ENCODE results near the gene TRPM1.
A peak's percentile ranks its signal among the peaks of the same experiment; 100 is the strongest.

The TRPM1 gene

DNA sequence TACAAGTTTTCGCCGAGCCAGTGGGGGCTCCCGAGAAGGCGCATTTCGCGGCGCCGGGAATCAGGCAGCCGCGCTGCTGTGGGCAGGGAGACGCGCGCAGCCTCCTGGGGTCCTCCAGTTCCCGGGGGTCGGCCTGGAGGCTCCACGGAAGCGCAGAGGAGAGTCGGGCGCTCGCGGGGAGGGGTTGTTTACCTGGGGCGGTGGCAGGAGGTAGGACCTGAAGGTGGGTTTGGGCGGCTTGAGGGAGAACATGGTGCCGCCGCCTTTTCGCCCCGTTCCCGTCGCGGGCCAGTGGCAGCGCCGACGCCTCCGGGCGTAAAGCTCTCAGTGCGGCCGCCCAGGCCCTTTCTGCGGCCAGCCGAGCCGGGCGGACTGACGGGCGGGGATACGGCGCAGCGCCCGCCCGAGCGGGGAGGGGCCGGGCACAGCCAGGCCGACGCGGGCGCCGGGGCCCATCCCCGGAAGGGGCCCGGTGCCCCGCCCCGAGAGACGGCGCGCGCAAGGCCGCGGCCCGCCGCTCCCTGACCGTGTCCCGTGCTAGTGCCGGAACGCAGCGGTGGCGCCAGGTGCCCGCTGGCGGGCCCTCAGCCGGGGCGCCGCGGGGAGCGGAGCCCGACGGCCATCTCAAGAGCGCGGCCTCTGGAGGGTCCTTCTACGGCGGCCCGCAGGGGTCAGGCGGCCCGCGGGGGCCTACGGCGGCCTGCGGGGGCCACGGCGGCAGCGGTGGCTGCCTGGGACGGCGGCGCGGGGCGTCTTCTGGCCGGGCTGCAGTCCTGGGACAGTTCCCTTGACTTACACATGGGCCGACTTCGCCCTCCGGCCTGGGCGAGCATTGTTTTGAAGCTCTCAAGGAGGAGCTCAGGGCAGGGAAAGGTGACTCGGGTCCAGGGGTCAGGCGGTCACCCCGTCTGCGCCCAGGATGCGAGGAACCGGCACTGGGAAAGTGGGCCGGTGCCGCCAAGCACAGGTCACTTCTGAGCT is 110.0 kb downstream of the TRPM1 start, which contains the start of gene MTMR10:
Gene MTMR10 (minus strand): TSS at position 374 of the 981 bp plus-strand sequence. CDS start 122 bp downstream, at position 252.
- peak; percentile 56 to 62 (median 61) for DNase-seq
- Histone ChIP-seq H3K4me3 (ENCODE audit: insufficient read depth, low read depth, low read length, poor library complexity, severe bottlenecking) (peak within 1 kb of the TSS; percentile 99), H3K27me3 (replicated peaks; ENCODE audit: control insufficient read depth, insufficient read depth, low read length, poor library complexity, severe bottlenecking) (no peaks in the 10 kb centered on the region), H3K36me3 (ENCODE audit: control insufficient read depth, insufficient read depth, low read length) (peaks cover 3% of the 10 kb centered on the region), H3K27ac (ENCODE audit: insufficient read depth, low read length, poor library complexity, severe bottlenecking) (peak within 1 kb of the TSS; percentile 77), H3K4me1 (ENCODE audit: control insufficient read depth, insufficient read depth, low read length, poor library complexity, severe bottlenecking) (peaks cover 19% of the 10 kb centered on the region), H3K9me3 (ENCODE audit: control insufficient read depth, low read length) (no peaks in the 10 kb centered on the region)

DNA sequence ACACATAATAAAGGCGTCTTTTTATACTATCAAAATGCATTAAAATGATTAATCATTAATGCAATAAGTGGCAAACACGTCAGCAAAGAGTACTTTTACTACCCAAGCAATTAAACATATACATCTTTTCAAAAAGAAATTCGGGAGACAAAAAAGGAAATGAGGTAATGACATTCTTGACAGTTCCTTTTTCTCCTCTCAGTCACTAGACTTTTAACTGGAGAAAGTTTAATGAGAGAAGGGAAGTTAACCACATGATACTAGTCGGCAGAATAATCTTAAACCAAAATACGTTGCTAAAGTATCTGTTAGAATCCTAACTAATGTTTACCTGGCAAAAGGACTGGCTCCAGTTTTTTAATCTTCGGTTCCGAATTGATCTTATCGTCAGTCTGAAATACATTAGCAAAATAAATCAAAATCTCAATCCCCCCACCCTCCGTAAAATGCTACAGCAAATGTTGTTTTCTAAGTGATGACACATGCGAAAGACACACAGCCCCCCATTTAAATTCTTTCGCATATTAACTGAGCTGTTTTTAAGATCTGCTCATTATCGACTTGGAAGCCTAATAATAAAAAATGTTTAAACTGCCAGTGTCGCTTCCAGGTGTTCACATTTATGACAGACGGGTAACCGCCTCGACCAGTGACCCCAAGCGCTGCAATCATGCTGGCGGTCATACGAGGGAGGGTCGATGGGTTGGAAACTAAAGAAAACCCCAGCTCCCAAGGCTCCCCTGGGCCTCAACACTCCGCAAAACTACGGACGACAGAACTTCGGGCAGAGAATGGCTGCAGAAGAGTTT is 110.9 kb downstream of the TRPM1 start:
- DNase-seq, result no peak
- H3K9me3 ChIP-seq (ENCODE audit: control insufficient read depth, low read length), result no peaks in the 10 kb centered on the region
- no peaks in the 10 kb centered on the region for H3K27me3 ChIP-seq (replicated peaks; ENCODE audit: control insufficient read depth, insufficient read depth, low read length, poor library complexity, severe bottlenecking)
- peak overlapping the region; percentile 77 for H3K27ac ChIP-seq (ENCODE audit: insufficient read depth, low read length, poor library complexity, severe bottlenecking)
- peaks cover 19% of the 10 kb centered on the region for H3K4me1 ChIP-seq (ENCODE audit: control insufficient read depth, insufficient read depth, low read length, poor library complexity, severe bottlenecking)
- H3K36me3 ChIP-seq (ENCODE audit: control insufficient read depth, insufficient read depth, low read length), result peaks cover 6% of the 10 kb centered on the region
- peak overlapping the region; percentile 99 for H3K4me3 ChIP-seq (ENCODE audit: insufficient read depth, low read depth, low read length, poor library complexity, severe bottlenecking)

DNA sequence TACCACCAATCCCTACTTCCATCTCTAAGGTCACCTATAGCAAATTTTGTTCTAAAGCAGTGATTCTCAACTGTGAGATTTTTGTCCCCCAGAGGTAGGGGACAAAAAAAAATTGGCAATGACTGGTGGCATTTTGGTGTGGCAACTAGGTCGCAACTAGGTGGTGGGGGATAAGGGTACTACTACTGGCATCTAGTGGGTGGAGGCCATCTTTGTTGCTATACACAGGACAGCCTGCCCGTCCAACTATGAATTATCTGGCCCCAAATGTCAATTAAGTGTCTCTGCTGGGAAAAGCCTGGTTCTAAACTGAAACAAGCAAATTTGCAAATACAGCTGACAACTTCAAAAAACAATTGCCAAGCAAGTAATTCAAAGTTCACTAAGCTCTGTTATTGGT is 111.5 kb downstream of the TRPM1 start:
- Histone ChIP-seq H3K27me3 (replicated peaks; ENCODE audit: control insufficient read depth, insufficient read depth, low read length, poor library complexity, severe bottlenecking) (no peaks in the 10 kb centered on the region), H3K9me3 (ENCODE audit: control insufficient read depth, low read length) (no peaks in the 10 kb centered on the region), H3K27ac (ENCODE audit: insufficient read depth, low read length, poor library complexity, severe bottlenecking) (no peak overlapping the region), H3K4me1 (ENCODE audit: control insufficient read depth, insufficient read depth, low read length, poor library complexity, severe bottlenecking) (peaks cover 19% of the 10 kb centered on the region), H3K4me3 (ENCODE audit: insufficient read depth, low read depth, low read length, poor library complexity, severe bottlenecking) (peak overlapping the region; percentile 99), H3K36me3 (ENCODE audit: control insufficient read depth, insufficient read depth, low read length) (peaks cover 6% of the 10 kb centered on the region)
- DNase-seq, result no peak

DNA sequence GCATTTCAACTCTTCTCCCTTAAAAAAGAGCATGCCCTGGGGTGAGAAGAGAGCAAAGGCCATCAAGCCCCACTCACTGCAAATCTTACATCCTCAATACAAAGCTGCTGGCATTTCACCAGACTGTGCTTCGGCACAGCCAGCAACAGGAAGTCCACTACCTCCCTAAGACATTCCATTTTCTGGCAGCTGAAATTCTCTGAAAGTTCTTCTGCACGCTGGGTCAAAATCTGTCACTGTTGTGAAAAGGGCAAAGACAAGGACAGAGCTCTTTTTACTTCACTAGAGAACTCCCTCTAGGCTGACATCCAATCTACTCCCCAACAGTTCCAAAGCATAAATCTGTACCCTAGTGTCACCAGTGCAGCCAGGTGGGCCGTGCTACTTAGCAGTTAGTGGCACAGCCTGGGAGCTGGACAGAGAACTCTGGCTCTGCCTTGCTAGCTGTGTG is 116.4 kb downstream of the TRPM1 start:
- Histone ChIP-seq H3K4me1 (ENCODE audit: control insufficient read depth, insufficient read depth, low read length, poor library complexity, severe bottlenecking) (peaks cover 17% of the 10 kb centered on the region), H3K27ac (ENCODE audit: insufficient read depth, low read length, poor library complexity, severe bottlenecking) (no peak overlapping the region), H3K9me3 (ENCODE audit: control insufficient read depth, low read length) (no peaks in the 10 kb centered on the region), H3K4me3 (ENCODE audit: insufficient read depth, low read depth, low read length, poor library complexity, severe bottlenecking) (no peak overlapping the region), H3K36me3 (ENCODE audit: control insufficient read depth, insufficient read depth, low read length) (peaks cover 6% of the 10 kb centered on the region), H3K27me3 (replicated peaks; ENCODE audit: control insufficient read depth, insufficient read depth, low read length, poor library complexity, severe bottlenecking) (no peaks in the 10 kb centered on the region)
- no peak for DNase-seq

DNA sequence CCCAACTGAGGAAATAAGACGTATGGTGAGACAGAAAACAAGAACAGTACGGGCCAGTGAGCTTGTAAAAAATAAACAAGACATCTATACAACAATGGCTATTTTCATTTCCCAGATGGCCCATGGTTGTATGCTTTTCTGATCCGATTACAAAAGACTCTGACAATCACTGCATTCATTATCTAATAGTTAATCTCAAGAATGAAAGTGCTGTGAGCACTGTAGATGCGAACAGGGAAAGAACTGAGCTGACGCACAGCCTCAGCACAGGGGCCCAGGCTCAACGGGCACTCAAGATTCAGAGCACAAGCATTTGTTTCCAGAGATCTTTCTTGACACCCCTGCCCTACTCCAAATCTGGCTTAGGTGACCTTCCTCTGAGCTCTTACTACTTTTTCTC is 117.0 kb downstream of the TRPM1 start:
- H3K9me3 ChIP-seq (ENCODE audit: control insufficient read depth, low read length), result no peaks in the 10 kb centered on the region
- peaks cover 12% of the 10 kb centered on the region for H3K4me1 ChIP-seq (ENCODE audit: control insufficient read depth, insufficient read depth, low read length, poor library complexity, severe bottlenecking)
- no peak overlapping the region for H3K4me3 ChIP-seq (ENCODE audit: insufficient read depth, low read depth, low read length, poor library complexity, severe bottlenecking)
- no peak for DNase-seq
- no peaks in the 10 kb centered on the region for H3K27me3 ChIP-seq (replicated peaks; ENCODE audit: control insufficient read depth, insufficient read depth, low read length, poor library complexity, severe bottlenecking)
- no peak overlapping the region for H3K27ac ChIP-seq (ENCODE audit: insufficient read depth, low read length, poor library complexity, severe bottlenecking)
- peaks cover 6% of the 10 kb centered on the region for H3K36me3 ChIP-seq (ENCODE audit: control insufficient read depth, insufficient read depth, low read length)

DNA sequence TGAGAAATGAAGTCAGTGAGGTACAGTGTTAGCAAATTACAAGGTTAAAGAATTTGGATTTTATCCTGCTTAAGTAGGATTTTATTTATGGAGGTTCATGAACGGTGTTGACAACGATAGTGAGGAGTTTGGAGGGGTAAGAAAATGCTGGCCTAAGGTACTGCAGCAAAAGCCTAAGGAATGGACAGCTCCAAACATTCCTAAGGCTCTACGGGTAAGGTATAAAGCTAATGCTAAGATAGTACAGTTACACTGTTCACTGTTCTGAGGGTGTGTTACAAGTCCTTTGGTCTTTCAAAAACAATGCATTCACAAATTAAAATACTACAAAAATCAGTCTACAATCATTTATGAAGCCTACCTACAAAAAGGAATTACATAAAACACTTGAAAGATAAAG is 117.4 kb downstream of the TRPM1 start:
- Histone ChIP-seq H3K4me3 (ENCODE audit: insufficient read depth, low read depth, low read length, poor library complexity, severe bottlenecking) (no peak overlapping the region), H3K4me1 (ENCODE audit: control insufficient read depth, insufficient read depth, low read length, poor library complexity, severe bottlenecking) (peaks cover 9% of the 10 kb centered on the region), H3K27me3 (replicated peaks; ENCODE audit: control insufficient read depth, insufficient read depth, low read length, poor library complexity, severe bottlenecking) (no peaks in the 10 kb centered on the region), H3K27ac (ENCODE audit: insufficient read depth, low read length, poor library complexity, severe bottlenecking) (no peak overlapping the region), H3K36me3 (ENCODE audit: control insufficient read depth, insufficient read depth, low read length) (peaks cover 6% of the 10 kb centered on the region), H3K9me3 (ENCODE audit: control insufficient read depth, low read length) (no peaks in the 10 kb centered on the region)
- DNase-seq, result no peak

DNA sequence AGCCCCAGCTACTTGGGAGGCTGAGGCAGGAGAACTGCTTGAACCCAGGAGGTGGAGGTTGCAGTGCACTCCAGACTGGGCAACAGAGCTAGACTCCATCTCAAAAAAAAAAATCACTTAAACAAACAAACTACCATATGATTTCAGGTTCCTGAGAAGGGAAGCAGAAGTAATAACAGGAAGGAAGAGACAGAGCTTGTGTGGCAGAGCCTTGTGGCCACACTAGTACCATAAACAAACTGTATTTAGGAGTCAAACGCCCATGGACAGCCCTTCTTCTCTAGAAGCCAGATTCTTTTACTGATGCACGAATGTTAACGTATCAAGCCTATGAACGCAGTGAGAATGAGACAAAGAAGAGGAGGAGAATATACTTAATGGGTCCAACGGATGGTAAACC is 122.1 kb downstream of the TRPM1 start:
- H3K4me1 ChIP-seq (ENCODE audit: control insufficient read depth, insufficient read depth, low read length, poor library complexity, severe bottlenecking), result no peaks in the 10 kb centered on the region
- no peak overlapping the region for H3K27ac ChIP-seq (ENCODE audit: insufficient read depth, low read length, poor library complexity, severe bottlenecking)
- no peaks in the 10 kb centered on the region for H3K27me3 ChIP-seq (replicated peaks; ENCODE audit: control insufficient read depth, insufficient read depth, low read length, poor library complexity, severe bottlenecking)
- H3K9me3 ChIP-seq (ENCODE audit: control insufficient read depth, low read length), result no peaks in the 10 kb centered on the region
- H3K4me3 ChIP-seq (ENCODE audit: insufficient read depth, low read depth, low read length, poor library complexity, severe bottlenecking), result no peak overlapping the region
- H3K36me3 ChIP-seq (ENCODE audit: control insufficient read depth, insufficient read depth, low read length), result peaks cover 8% of the 10 kb centered on the region
- DNase-seq, result no peak

DNA sequence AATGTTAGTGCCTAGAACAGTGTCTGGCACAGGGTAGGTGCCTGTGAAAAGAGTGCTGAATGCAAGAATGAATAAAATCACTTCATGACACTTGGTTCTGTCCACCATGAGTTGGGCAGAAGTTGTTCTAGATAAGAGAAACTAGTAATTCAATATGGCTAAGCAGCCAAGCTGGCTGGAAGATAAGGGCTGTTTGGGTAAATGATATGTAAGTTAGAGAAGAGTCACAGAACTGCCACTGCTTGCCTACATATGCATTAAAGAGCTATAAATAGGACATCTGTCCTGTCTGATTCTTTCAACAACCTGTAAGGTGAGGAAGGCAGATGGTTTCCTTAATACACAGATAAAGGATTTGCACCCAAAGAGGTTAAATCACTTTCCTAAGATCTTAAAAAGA is 123.2 kb downstream of the TRPM1 start:
- Histone ChIP-seq H3K4me1 (ENCODE audit: control insufficient read depth, insufficient read depth, low read length, poor library complexity, severe bottlenecking) (no peaks in the 10 kb centered on the region), H3K4me3 (ENCODE audit: insufficient read depth, low read depth, low read length, poor library complexity, severe bottlenecking) (no peak overlapping the region), H3K27ac (ENCODE audit: insufficient read depth, low read length, poor library complexity, severe bottlenecking) (no peak overlapping the region), H3K36me3 (ENCODE audit: control insufficient read depth, insufficient read depth, low read length) (peaks cover 14% of the 10 kb centered on the region), H3K27me3 (replicated peaks; ENCODE audit: control insufficient read depth, insufficient read depth, low read length, poor library complexity, severe bottlenecking) (no peaks in the 10 kb centered on the region), H3K9me3 (ENCODE audit: control insufficient read depth, low read length) (no peaks in the 10 kb centered on the region)
- DNase-seq, result no peak

DNA sequence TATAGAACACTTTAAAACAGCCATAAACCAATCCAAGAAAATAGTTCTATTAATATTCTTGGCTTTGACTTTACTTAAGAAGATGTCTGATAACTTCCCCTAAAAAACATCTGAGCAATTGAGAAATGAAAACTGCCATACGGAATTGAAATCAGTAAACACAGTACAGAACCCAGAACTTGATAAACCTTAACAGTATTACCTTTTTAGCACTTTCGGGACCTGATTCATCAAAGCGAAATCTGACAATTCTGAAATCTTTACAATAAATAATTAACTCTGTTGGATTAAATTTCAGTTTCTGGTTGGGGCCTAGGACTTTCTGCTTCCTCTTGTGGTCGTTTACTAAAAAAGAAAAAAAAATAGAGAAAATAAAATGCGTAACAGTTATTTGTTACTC is 127.4 kb downstream of the TRPM1 start:
- no peaks in the 10 kb centered on the region for H3K9me3 ChIP-seq (ENCODE audit: control insufficient read depth, low read length)
- no peak overlapping the region for H3K4me3 ChIP-seq (ENCODE audit: insufficient read depth, low read depth, low read length, poor library complexity, severe bottlenecking)
- DNase-seq, result no peak
- H3K27me3 ChIP-seq (replicated peaks; ENCODE audit: control insufficient read depth, insufficient read depth, low read length, poor library complexity, severe bottlenecking), result no peaks in the 10 kb centered on the region
- H3K4me1 ChIP-seq (ENCODE audit: control insufficient read depth, insufficient read depth, low read length, poor library complexity, severe bottlenecking), result no peaks in the 10 kb centered on the region
- H3K36me3 ChIP-seq (ENCODE audit: control insufficient read depth, insufficient read depth, low read length), result peaks cover 25% of the 10 kb centered on the region
- H3K27ac ChIP-seq (ENCODE audit: insufficient read depth, low read length, poor library complexity, severe bottlenecking), result no peak overlapping the region

DNA sequence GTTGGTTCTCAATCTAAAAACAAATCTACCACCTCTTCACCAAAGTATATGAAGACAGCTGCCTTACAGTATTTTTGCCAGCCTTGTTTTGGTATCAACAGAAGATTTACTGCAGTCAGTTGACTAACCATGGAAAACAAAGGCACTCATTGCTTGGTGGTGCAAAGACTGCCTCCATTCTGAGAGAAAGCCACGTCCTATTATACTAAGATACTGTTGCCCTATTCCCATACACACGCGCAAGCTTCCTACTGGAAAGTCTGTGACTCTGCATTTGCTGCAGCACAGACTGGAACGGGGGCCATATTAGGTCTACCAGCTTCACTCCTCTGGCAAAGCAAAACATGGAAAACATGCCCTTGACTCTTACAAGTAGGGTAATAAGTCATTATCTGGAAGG is 128.1 kb downstream of the TRPM1 start:
- Histone ChIP-seq H3K4me3 (ENCODE audit: insufficient read depth, low read depth, low read length, poor library complexity, severe bottlenecking) (no peak overlapping the region), H3K27me3 (replicated peaks; ENCODE audit: control insufficient read depth, insufficient read depth, low read length, poor library complexity, severe bottlenecking) (no peaks in the 10 kb centered on the region), H3K27ac (ENCODE audit: insufficient read depth, low read length, poor library complexity, severe bottlenecking) (no peak overlapping the region), H3K36me3 (ENCODE audit: control insufficient read depth, insufficient read depth, low read length) (peaks cover 25% of the 10 kb centered on the region), H3K9me3 (ENCODE audit: control insufficient read depth, low read length) (no peaks in the 10 kb centered on the region), H3K4me1 (ENCODE audit: control insufficient read depth, insufficient read depth, low read length, poor library complexity, severe bottlenecking) (no peaks in the 10 kb centered on the region)
- DNase-seq, result no peak

Measured in effector memory CD4-positive, alpha-beta T cell (primary cell).